Muscle layer of duodenum (tissue), 2 donors: Measurements from ENCODE around the gene GSTM2.
"Not testable (repeated sequence)": the region's sequence is repeated elsewhere in the genome, so short reads cannot be mapped to it uniquely, and the experiment has no call there.

Experiments
- H3K27ac ChIP-seq: one replicate; pipeline ENCODE4 v1.7.0; 2013; ENCODE audit warnings: mild to moderate bottlenecking, low read length
- H3K27me3 ChIP-seq: one replicate; pipeline ENCODE4 v1.7.0; 2013; ENCODE audit warnings: low read depth, mild to moderate bottlenecking, control low read depth, low read length
- H3K36me3 ChIP-seq, 2 donors: one replicate each; pipeline ENCODE4 v1.7.0; 2013; ENCODE audit warnings: low read length in 2 of 2, control low read depth in 1 of 2, mild to moderate bottlenecking in 1 of 2; ENCODE audit not compliant: insufficient read depth in 2 of 2, control insufficient read depth in 1 of 2
- H3K4me1 ChIP-seq, 2 donors: one replicate each; pipeline ENCODE4 v1.7.0; 2013; ENCODE audit warnings: low read length in 2 of 2, mild to moderate bottlenecking in 2 of 2, control low read depth in 1 of 2, moderate library complexity in 1 of 2; ENCODE audit not compliant: insufficient read depth in 2 of 2, control insufficient read depth in 1 of 2
- H3K4me3 ChIP-seq, 2 donors: one replicate each; pipeline ENCODE4 v1.7.0; 2013; ENCODE audit warnings: low read length in 2 of 2, low read depth in 1 of 2, mild to moderate bottlenecking in 1 of 2
- H3K9me3 ChIP-seq, 2 donors: one replicate each; pipeline ENCODE4 v1.7.0; 2013; ENCODE audit warnings: low read length in 2 of 2, control low read depth in 1 of 2, mild to moderate bottlenecking in 1 of 2; ENCODE audit not compliant: control insufficient read depth in 1 of 2
- donor health status: healthy.

The GSTM2 gene

GRCh38 chr1:109669246-109669948 is 1.5 kb downstream of the GSTM2 start:
- peaks cover 5 to 11% of the 10 kb centered on the region in 2 donors for H3K4me1 ChIP-seq
- no peaks in the 10 kb centered on the region for H3K9me3 ChIP-seq
- H3K36me3 ChIP-seq, result peaks cover 3 to 14% of the 10 kb centered on the region in 2 donors
- no peak overlapping the region for H3K4me3 ChIP-seq
- H3K27me3 ChIP-seq, result no peaks in the 10 kb centered on the region
- no peak overlapping the region for H3K27ac ChIP-seq

GRCh38 chr1:109669949-109670302 is 2.1 kb downstream of the GSTM2 start:
- not testable (repeated sequence) for H3K27me3 ChIP-seq, H3K27ac ChIP-seq, H3K9me3 ChIP-seq, H3K4me3 ChIP-seq
- peaks cover 5 to 11% of the 10 kb centered on the region in 2 donors for H3K4me1 ChIP-seq
- H3K36me3 ChIP-seq, result peaks cover 3 to 14% of the 10 kb centered on the region in 2 donors

DNA sequence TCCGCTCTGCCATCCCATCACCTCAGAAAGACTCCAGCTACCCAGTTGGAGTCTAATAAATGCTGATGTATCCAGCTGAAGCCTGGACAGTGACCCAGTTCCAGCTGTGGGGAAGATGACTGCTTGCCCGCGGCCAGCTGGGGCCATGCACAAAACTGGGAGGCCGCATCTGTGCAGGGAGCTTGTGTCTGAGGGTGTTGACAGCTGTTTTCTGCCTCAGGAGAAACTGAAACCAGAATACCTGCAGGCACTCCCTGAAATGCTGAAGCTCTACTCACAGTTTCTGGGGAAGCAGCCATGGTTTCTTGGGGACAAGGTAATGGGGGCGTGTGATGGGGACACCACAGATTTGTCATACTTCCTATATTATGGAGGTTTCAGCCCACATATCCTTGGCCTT is 3.2 kb downstream of the GSTM2 start:
- H3K9me3 ChIP-seq, result no peaks in the 10 kb centered on the region
- H3K27me3 ChIP-seq, result no peaks in the 10 kb centered on the region
- H3K4me1 ChIP-seq, result peaks cover 5 to 11% of the 10 kb centered on the region in 2 donors
- H3K36me3 ChIP-seq, result peaks cover 3 to 14% of the 10 kb centered on the region in 2 donors
- no peak overlapping the region for H3K4me3 ChIP-seq
- H3K27ac ChIP-seq, result no peak overlapping the region

- not testable (repeated sequence) for H3K27me3 ChIP-seq, H3K27ac ChIP-seq, H3K4me3 ChIP-seq, H3K4me1 ChIP-seq, H3K9me3 ChIP-seq
- H3K36me3 ChIP-seq, result peaks cover 3 to 14% of the 10 kb centered on the region in 2 donors
Observed at GRCh38 chr1:109673861-109674260, 6.0 kb downstream of the GSTM2 start.

GRCh38 chr1:109676683-109677381 is 9.0 kb downstream of the GSTM2 start:
- H3K36me3 ChIP-seq, result not testable (repeated sequence)

GRCh38 chr1:109677459-109677858 is 9.6 kb downstream of the GSTM2 start:
- Histone ChIP-seq H3K27me3 (no peaks in the 10 kb centered on the region), H3K4me1 (no peaks in the 10 kb centered on the region), H3K36me3 (peaks cover 0 to 7% of the 10 kb centered on the region in 2 donors), H3K27ac (no peak overlapping the region), H3K9me3 (no peaks in the 10 kb centered on the region), H3K4me3 (no peak overlapping the region)

More at GRCh38 chr1:109676683-109677381, 9.0 kb downstream of the GSTM2 start:
- not testable (repeated sequence) for H3K4me3 ChIP-seq, H3K27ac ChIP-seq, H3K27me3 ChIP-seq, H3K4me1 ChIP-seq, H3K9me3 ChIP-seq

DNA sequence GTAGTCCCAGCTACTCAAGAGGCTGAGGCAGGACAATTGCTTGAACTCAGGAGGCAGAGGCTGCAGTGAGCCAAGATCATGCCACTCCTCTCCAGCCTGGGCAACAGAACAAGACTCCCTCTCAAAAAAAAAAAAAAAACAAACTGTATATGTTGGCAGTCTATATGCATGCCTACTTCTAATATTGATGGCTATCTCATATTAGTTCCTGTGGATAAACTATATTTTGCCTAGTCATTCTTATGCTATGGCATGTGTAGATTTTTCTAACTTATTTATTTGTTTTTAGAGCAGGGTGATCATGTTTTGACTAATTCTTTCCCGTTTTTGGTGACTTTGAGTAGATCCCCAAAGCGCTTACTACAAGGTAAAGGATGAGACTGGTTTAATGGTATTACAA is 10.8 kb downstream of the GSTM2 start:
- not testable (repeated sequence) for H3K4me3 ChIP-seq, H3K4me1 ChIP-seq, H3K27ac ChIP-seq, H3K36me3 ChIP-seq, H3K27me3 ChIP-seq, H3K9me3 ChIP-seq

- H3K9me3 ChIP-seq, H3K27ac ChIP-seq, H3K36me3 ChIP-seq, H3K27me3 ChIP-seq, H3K4me3 ChIP-seq, H3K4me1 ChIP-seq: not testable (repeated sequence)
Observed at GRCh38 chr1:109684777-109685176, 16.9 kb downstream of the GSTM2 start.

GRCh38 chr1:109685399-109685798 is 17.5 kb downstream of the GSTM2 start:
- not testable (repeated sequence) for H3K4me1 ChIP-seq, H3K9me3 ChIP-seq, H3K27ac ChIP-seq, H3K27me3 ChIP-seq, H3K36me3 ChIP-seq, H3K4me3 ChIP-seq

GRCh38 chr1:109685890-109686289 is 18.0 kb downstream of the GSTM2 start:
- H3K9me3 ChIP-seq, H3K27ac ChIP-seq: not testable (repeated sequence)

GRCh38 chr1:109687109-109687508 is 19.3 kb downstream of the GSTM2 start:
- not testable (repeated sequence) for H3K4me3 ChIP-seq, H3K9me3 ChIP-seq, H3K27ac ChIP-seq, H3K36me3 ChIP-seq, H3K4me1 ChIP-seq, H3K27me3 ChIP-seq

More at GRCh38 chr1:109685890-109686289, 18.0 kb downstream of the GSTM2 start:
- not testable (repeated sequence) for H3K4me1 ChIP-seq, H3K4me3 ChIP-seq, H3K27me3 ChIP-seq, H3K36me3 ChIP-seq
